NOMO-1 (cell line): ENCODE measurements around the gene CLSTN2.

Experiments used
- DNase-seq, 2 experiments: peaks; one replicate each; lab custom pipeline; 2025; ENCODE audit not compliant: unreplicated experiment in 2 of 2; lab: John Stamatoyannopoulos, UW

The CLSTN2 gene

DNA sequence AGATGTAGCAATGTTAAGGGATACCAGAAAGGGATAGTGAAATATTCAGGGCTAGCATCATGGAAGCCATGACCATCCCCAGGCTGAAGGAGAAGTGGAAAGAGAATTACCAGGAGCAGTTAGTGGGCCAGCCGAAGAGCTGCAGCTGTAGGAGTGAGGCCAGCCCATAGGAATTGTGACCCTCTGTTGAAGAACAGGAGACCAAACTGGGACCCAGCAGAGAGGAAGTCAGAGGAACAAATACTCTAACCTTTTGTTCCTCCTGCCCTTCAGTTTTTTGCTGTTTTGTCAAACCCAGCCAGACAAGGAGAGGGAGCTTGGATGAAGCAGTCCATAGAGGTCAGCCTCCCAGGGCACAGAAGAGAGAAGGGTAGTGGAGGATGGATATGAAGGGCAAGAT lies 115.4 kb downstream of the CLSTN2 start:
- no peak for DNase-seq

GRCh38 chr3:140051019-140051957 lies 116.3 kb downstream of the CLSTN2 start:
- peak; percentile 23 to 40 for DNase-seq

DNA sequence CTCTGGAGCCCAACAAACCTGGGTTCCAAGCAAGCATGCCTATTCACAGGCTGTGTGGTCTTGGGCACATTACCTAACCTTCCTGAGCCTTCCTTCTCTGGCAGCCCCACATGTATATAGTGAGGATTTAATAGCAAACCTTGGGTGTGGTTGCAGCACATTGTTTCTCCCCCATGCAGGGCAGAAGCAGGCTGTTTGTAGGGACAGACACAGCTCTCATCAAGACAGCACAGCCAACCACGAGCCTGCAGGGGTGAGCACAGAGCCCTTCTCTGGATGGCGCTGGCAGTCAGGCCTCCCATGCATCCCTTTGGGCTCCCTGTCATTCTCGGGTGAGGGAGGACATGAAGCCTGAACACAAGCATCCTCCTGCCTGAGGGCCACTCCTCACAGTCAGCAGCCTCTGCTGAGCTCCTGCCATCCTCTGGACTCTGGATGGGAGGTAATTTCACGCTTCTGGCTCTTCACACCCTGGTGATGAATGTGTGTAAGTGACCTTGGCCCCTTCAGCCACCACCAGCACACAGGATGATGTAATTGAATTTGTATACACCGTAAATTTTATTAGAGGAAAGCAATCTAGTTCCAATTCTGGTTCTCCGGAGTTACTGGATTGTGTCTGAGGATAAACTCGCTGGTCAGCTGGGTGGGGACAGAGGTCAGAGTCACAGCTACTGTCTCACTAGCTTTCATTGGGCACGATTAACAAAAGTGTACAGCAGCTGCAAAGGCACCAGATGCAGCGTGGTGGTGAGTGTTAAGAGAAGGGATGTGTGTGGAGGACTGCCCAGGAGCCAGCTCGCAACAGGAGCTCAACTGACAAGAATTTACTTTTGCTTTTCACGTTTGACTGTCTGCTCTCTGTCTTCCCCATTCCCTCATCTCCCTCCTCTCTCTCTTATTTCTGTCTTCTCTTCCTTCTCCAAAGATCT lies 118.1 kb downstream of the CLSTN2 start:
- no peak for DNase-seq

GRCh38 chr3:140053794-140054193 lies 118.8 kb downstream of the CLSTN2 start:
- no peak for DNase-seq

GRCh38 chr3:140055092-140055791 lies 120.3 kb downstream of the CLSTN2 start:
- DNase-seq: no peak

- peak in 1 of 2 experiments; percentile 18 for DNase-seq
These were observed 121.1 kb downstream of the CLSTN2 start for GRCh38 chr3:140056047-140056446.

GRCh38 chr3:140061211-140061610 lies 126.2 kb downstream of the CLSTN2 start:
- no peak for DNase-seq

- no peak for DNase-seq
These were observed 127.5 kb downstream of the CLSTN2 start for GRCh38 chr3:140062461-140062860.

DNA sequence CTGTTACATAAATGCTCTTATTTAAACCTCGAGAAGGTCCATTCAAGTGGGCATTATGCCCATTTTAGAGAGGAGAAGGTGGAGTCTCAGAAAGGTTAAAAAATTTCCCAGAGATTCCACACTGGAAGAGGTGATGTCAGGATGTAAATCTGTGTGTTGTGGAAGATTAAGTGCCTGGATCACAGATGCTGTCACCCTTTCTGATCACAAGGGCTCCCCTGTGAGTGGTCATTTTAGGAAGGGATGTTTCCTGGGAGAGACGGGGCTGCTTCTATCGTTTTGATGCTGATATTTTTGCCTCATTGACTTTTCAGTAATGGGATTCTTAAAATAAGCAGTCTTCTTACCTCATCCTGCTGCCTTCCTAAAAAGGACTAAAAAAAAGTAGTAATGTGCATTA lies 132.5 kb downstream of the CLSTN2 start:
- no peak for DNase-seq

GRCh38 chr3:140068494-140069017 lies 133.6 kb downstream of the CLSTN2 start:
- no peak for DNase-seq

DNA sequence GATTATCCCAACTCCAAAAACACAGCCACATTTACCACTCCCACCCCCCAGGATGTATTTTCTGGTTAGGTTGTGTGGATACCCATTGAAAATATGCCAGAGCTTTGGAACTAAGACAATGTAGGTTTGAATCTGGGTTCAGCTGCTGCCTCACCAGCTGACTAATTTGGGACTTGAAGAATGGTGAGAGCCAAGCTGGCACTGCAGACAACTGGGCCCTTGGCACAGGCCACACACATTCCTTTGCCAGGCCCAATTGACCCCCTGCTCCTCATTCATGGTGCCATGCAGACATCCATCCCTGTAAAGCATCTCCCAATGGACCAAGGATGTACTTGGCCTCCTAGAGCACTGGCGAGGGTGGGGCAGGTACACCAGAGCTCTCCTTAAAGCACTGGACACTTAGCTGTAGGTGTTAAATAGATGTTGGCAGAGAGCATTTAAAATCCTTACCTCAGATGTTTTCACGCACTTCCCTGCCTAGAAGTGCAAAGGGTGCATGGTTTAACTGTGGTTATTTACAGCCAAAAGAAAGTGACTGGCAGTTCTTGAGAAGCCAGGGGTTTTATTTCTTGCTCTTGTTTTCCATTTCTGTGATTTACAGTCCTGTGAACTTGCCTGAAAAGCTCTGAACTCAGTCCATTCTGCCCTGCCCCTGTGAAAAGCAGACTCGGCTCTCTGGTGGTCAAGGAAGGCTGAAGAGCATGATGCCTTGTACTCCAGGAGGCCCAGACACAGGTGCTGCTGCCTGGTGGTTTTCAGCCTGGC lies 138.5 kb downstream of the CLSTN2 start:
- no peak for DNase-seq

DNA sequence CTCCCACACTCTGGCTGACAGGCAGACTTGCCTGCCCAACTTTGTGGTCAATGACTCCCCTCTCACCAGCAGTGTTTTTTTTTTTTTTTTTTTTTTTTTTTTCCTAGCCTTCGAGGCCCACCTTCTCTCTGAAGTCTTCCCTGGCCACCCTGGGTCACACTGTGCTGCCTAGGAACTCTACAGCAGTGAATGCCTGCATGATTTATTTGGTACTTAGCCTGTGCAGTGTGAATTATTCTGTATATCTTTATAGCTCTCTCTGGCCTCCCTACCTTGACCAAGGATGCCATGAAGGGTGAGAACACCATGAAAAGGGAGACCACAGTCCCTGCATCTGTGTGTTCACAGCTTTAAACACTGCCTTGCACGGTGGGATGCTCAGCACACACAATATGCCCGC lies 141.6 kb downstream of the CLSTN2 start:
- DNase-seq: no peak

DNA sequence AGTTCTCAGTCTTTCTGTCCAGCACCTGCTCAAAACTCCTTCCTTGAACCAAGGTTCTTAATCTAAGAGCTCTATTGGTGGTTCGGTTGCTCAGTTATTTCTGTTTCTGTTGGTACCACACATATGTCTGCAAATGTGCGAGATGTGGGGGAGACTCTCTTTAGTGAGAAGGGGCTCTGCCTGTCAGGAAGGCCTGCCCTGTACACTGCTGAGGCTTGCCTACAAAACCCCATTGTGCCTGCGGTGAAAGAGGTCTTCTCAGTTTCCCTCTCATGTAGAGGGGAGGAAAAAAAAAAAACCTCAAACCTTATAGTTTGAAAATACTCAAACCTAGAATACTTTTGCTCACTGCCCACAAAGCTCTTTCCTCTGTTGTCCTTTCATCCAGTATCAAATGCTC lies 142.4 kb downstream of the CLSTN2 start:
- no peak for DNase-seq

DNA sequence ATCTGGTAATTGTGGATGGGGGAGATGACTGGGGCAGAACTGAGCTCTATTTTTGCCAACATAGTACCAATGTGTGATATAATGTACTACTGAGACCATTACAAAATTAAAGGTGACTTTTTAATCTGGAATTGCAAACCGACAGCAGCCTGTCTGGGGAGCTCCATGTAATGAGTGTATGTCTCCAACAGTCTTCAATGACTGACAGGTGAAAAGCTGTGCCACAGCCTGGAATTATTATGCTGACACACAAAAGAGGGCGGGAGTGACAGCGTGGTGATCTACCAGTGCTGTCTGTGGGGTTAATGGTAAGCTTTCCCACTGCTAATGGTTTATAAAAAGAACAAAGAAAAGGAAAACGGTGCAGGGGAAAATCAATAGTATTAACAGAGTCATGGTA lies 143.4 kb downstream of the CLSTN2 start:
- DNase-seq: no peak

DNA sequence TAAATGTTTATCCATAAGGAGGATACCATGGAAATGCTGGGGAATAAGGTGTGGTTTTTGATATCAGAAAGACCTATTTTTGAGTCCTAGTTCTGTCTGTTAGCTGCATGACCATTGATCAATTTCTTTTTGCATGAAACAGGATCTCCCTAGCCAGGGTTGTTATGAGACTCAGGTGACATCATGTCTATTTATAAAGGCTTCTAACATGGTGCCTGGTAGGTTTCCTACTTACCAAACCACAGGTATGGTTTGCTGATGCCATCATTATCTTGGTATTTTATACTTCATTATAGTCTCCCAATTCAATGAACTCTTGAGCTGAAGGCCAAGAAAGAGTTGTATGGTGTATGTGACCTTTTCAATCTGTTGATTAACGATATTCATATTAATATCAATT lies 144.0 kb downstream of the CLSTN2 start:
- DNase-seq: no peak

DNA sequence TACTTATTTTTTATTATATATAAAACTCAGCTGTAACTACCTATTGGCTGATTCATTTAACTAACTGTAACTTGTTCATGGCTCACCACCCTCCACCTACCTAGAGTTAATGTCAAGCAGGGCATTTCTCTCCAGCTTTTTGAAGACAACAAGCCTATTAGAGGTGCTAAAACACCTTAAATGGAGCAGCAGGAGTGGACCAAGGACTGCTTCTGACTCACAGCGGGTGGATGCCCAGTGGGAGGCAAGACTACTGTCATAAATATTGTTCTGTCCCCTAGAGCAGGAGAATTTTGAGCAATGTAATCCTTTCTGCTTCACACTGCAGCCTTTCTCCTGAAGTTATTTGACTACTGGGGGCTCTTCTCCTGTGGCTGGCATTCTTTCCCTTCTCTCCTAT lies 146.9 kb downstream of the CLSTN2 start:
- DNase-seq: no peak

GRCh38 chr3:140085001-140085400 lies 150.0 kb downstream of the CLSTN2 start:
- no peak for DNase-seq

GRCh38 chr3:140086642-140087041 lies 151.7 kb downstream of the CLSTN2 start:
- DNase-seq: no peak

DNA sequence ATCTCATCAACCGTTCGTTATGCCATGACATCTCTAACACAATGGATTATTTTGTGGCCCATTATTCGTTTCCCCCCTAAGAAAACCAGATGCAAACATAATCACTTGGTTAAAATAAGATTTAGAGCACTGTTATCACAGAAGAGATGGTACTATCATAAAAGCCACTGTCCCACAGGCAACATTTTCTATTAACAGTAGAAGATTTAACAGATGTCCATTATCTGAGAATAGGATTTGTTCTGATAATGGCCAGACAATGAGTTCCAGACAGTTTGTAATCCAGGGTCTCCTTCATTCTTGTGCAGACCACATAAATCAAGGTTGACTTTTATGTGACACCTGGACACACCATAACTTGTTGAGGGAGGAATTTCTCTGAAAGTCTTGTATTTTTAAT lies 153.1 kb downstream of the CLSTN2 start:
- DNase-seq: no peak

DNA sequence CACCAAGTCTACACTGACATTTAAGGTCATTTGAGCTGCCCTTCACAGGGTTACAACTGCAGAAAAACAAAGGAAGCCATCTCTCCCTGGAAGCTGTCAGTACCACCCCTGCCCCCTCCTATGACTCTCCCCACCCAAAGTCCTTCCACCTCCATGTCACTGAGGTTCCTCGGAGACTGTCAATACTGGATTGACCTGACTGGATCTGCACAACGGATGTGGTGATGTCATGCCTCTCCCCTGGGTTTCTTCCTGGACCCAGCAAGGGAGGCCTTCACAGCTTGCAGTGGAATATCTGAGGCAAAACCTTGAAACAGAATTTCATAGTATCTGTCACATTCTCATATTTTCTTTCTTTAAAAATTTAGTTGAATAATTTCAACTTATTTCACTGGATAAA lies 153.5 kb downstream of the CLSTN2 start:
- DNase-seq: no peak
